ENCODE measurements around the gene LRRC34.

The LRRC34 gene

DNA sequence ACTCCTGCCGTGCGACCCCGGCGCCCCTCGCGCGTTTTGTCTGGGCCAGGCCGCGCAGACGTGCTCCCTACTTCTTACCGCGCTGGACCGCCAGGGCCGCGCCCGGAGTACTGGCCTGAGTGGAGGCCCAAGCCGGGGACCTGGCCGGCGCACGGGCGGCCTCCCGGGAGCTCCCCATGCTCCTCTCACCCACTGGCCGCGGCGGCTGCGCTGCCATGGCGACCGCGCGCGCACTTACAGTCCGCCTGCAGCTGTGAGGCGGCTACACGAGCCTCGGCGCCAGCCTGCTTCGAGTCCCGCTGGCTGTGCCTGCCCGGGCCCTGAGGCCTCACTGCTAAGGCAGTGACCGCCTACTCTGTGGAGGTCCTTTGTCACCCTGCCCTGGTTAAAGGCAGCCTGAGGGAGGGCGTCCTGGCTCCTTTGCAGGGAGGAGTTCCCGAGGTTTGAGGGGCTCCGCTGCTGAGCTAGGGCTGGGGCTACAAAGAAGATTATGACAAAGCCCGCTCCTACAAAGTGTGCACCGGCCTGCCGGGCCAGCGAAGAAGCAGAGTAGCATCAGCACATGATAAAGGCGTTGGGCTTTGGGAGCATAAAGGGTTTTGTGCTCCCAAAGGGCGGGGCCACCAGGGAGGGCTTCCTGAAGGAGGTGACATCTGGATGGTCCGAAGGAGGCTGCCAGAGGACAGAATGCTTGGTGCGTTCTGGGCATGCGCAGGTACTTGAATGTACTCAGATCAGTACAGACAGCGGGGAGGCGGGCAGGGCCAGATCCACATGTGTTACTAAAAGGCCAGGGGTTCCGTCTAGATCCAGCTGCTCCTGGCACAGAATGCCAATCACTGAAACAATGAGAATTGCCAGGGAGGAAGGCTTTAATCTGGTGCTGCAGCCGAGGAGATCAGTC, at the start of gene LRRC34, which contains the start of gene LRRIQ4:
TSS of gene LRRC34 (minus strand) at position 573 of the 904 bp plus-strand sequence. CDS start at position 217, 356 bp downstream.
TSS of gene LRRIQ4 (plus strand) at position 539 of the 904 bp plus-strand sequence. CDS start 9,052 bp downstream, outside the sequence.
- peak; percentile 68 for DNase-seq (ENCODE audit: low read depth)

DNA sequence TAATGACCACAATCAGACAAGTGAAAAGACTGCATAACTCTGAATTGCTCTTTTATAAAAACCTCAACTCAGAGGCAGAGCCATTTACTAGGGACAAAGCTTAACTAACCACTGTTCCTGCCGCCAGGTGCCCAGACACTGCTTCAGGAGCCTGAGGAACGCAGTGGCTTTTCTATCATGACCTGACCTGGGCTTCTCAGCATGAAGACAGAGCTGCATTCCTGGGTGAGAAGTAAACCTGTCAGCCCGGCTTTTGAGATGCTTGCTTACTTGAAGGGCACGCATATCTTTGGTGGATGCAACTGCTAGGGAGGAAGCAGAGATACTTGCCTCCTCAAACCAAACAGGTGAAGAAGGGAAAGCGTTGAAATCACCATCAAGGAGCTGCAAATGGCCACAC, 49.2 kb upstream of the LRRC34 start:
- no peak for DNase-seq (ENCODE audit: low read depth)

DNA sequence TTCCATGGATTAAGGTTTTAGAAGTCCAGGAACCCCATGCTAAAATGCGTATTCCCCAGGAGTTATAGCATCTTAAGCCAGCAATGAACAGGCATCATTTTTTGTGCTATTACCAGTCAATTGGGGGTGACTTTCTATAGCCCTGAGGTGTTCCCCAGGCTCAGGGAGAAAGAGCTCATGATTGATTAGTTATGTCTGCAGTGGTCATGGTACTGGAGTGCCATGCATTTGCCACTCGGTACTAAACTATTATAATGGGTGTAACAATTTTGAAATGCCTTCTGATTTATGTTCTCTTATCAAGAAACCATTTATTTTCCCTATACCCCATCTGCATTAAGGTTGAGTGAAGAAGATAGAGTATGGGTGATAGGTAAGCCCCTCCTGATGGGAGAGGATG, 45.1 kb upstream of the LRRC34 start:
- DNase-seq (ENCODE audit: low read depth), result no peak

GRCh38 chr3:169855514-169855913, 42.8 kb upstream of the LRRC34 start:
- DNase-seq (ENCODE audit: low read depth), result no peak

GRCh38 chr3:169850618-169851017, 37.9 kb upstream of the LRRC34 start:
- DNase-seq (ENCODE audit: low read depth), result no peak

GRCh38 chr3:169848741-169849140, 36.0 kb upstream of the LRRC34 start:
- DNase-seq (ENCODE audit: low read depth), result no peak

DNA sequence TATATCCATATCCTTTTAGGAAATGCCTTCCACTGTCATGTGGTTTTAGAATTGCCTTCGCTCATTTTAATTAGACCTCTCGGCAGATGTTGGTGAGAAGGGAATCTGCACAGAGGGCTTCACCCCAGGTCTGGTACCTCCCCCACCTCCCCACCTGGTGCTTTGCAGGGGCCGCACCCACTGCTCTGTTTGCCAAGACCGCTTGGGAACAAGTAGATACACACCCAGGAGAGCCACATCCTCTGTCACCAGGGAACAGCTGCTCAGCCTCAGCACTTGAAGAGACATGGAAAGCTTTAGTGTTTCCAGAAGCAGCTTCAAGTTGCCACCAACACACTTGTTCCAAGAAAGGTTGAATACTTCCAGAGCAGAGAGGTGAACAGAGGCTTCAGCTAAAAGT, 35.2 kb upstream of the LRRC34 start:
- DNase-seq (ENCODE audit: low read depth), result no peak

GRCh38 chr3:169846458-169847193, 33.9 kb upstream of the LRRC34 start:
- DNase-seq (ENCODE audit: low read depth), result no peak

DNA sequence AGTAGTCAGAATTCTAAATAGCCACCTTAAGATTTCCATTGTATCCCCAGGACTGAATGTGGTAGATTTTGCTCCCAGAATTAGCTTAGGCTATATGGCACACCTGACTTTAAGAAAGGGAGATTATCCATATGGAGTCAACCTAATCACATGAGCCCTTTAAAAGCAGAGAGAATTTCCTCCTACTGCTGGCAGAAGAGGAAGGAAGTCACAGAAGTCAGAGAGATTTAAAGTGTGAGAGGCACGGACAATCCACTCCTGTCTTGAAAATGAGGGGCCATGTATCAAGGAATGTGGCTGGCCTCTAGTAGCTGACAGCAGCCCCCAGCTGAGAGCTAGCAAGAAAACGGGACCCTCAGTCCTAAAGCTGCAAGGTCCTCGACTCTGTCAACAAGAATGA, 30.3 kb upstream of the LRRC34 start:
- DNase-seq (ENCODE audit: low read depth), result no peak

GRCh38 chr3:169841171-169841570, 28.5 kb upstream of the LRRC34 start:
- DNase-seq (ENCODE audit: low read depth), result no peak

GRCh38 chr3:169838511-169839030, 25.9 kb upstream of the LRRC34 start:
- DNase-seq (ENCODE audit: low read depth), result no peak

DNA sequence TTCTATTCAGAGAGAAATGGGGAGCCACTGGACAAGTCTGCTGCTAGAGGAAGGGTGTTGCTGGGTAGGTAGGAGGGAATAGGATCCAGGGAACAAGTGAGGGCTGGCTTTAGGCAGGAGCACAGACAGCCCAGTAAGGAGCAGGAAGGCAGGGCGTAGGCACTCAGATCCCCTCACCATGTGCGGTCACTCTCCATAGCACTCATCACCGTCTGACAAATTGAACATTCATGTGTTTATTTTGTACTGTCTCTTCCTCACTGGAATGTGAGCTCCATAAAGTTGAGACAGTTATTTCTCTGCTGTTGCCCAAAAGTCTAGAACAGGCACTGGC, 24.2 kb upstream of the LRRC34 start:
- no peak for DNase-seq (ENCODE audit: low read depth)

GRCh38 chr3:169836078-169836941, 23.6 kb upstream of the LRRC34 start:
- no peak for DNase-seq (ENCODE audit: low read depth)

DNA sequence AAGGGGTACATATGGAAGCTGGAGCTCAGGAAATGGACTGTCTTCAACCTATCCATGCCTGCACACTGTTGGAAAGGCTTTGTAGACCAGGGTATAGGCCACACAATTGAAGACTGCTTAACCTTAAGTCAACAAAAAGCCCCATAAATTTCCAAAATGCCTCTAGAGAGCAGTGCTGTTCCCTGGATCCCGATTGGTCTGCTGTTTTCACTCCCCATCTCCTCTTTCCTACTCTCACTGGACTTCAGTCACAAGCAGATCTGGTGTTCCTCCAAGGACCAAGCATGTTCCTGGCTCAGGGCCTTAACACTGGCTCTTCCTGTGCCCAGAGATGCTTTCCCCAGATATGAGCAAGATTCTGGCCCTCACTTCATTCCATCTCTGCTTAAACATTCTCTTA, 22.8 kb upstream of the LRRC34 start:
- DNase-seq (ENCODE audit: low read depth), result no peak

DNA sequence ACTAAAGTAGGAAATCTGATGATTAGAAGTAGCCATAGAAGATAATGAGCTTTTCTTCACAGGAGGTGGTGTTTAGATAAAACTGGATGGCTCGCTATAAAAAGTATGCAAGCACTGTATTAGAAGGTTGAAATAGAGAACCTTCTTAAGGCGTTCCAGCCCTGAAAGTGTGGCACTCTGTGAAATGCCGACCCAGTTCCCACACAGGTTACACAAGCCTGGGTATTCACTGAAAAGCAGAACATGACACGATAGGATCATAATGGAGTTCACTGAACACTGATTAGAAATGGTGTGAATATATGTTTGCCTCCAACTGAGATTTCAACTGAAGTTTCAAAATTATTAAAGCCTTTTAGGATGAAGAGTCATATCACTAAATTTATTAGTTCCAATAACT, 15.0 kb upstream of the LRRC34 start:
- DNase-seq (ENCODE audit: low read depth), result no peak

DNA sequence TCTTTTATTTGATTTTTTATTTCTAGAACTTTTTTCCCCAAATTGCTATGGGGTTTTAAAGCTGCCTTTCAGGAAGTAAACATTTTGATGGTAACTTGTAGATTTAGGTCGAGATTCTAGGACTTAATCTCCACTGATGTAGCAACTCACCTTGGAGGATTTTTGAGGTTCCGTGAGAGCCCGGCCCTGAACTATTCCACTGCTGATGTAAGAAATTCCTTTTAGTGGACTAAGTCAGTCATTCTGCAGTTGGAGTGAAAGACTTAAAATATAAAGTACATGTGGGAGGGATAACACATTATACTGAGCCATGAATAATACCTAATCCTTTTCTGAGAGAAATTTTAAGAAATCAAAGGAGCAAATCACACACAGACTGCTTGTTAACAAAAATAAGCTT, 12.6 kb upstream of the LRRC34 start:
- DNase-seq (ENCODE audit: low read depth), result no peak

DNA sequence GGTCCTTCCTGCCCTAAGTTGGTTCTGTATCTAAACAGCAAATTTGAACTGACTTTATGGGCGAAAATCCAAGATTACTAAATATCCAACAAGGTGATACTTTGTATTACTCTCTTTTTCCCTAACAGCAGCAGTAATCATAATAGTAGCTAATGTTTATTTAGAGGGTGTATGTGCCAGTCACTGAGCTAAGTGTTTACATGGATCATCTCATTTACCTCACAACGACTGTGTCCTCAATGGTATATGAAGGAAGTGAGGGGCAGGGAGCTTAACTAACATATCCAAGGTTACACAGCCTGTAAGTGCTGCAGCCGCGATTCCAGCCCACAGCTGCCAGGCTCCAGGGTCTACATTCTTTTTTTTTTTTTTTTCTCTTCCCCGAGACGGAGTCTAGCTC, 10.3 kb upstream of the LRRC34 start:
- no peak for DNase-seq (ENCODE audit: low read depth)

GRCh38 chr3:169822540-169822939, 9.8 kb upstream of the LRRC34 start:
- DNase-seq (ENCODE audit: low read depth), result no peak

GRCh38 chr3:169822091-169822490, 9.4 kb upstream of the LRRC34 start:
- DNase-seq (ENCODE audit: low read depth), result no peak

- DNase-seq (ENCODE audit: low read depth), result no peak
Measured at GRCh38 chr3:169818316-169818715, 5.6 kb upstream of the LRRC34 start.

GRCh38 chr3:169815590-169816150, 3.0 kb upstream of the LRRC34 start:
- no peak for DNase-seq (ENCODE audit: low read depth)

Measured in activated T-cell treated with anti-CD3 and anti-CD28 coated beads for 48 hours (primary cell).